Mucosa of stomach (tissue), 1 donor: ENCODE measurements around the gene MAGI3.

Experiments used
- H3K27me3 ChIP-seq: one replicate; pipeline ENCODE4 v1.7.0; 2013; ENCODE audit warnings: mild to moderate bottlenecking, low read length; ENCODE audit not compliant: control insufficient read depth, insufficient read depth
- H3K36me3 ChIP-seq: one replicate; pipeline ENCODE4 v1.7.0; 2013; ENCODE audit warnings: low read length; ENCODE audit not compliant: control insufficient read depth, insufficient read depth
- H3K4me1 ChIP-seq: one replicate; pipeline ENCODE4 v1.7.0; 2013; ENCODE audit warnings: mild to moderate bottlenecking, low read length; ENCODE audit not compliant: control insufficient read depth, insufficient read depth
- H3K4me3 ChIP-seq: one replicate; pipeline ENCODE4 v1.7.0; 2013; ENCODE audit warnings: low read length
- H3K9ac ChIP-seq: one replicate; pipeline ENCODE4 v1.7.0; 2013; ENCODE audit warnings: mild to moderate bottlenecking, low read length, moderate library complexity
- H3K9me3 ChIP-seq: one replicate; pipeline ENCODE4 v1.7.0; 2013; ENCODE audit warnings: mild to moderate bottlenecking, low read length, moderate library complexity; ENCODE audit not compliant: control insufficient read depth
- donor health status: Pancreatic carcinoma.

Gene MAGI3

GRCh38 chr1:113675302-113675701 is 285.0 kb downstream of the MAGI3 start:
- H3K4me3 ChIP-seq: no peak overlapping the region
- H3K4me1 ChIP-seq: no peaks in the 10 kb centered on the region
- H3K36me3 ChIP-seq: peaks cover 10% of the 10 kb centered on the region
- no peak overlapping the region for H3K9ac ChIP-seq
- H3K9me3 ChIP-seq: no peaks in the 10 kb centered on the region
- H3K27me3 ChIP-seq: no peaks in the 10 kb centered on the region

GRCh38 chr1:113676524-113676923 is 286.2 kb downstream of the MAGI3 start:
- H3K4me1 ChIP-seq: no peaks in the 10 kb centered on the region
- no peaks in the 10 kb centered on the region for H3K27me3 ChIP-seq
- peaks cover 10% of the 10 kb centered on the region for H3K36me3 ChIP-seq
- no peak overlapping the region for H3K9ac ChIP-seq
- H3K4me3 ChIP-seq: no peak overlapping the region
- H3K9me3 ChIP-seq: no peaks in the 10 kb centered on the region

GRCh38 chr1:113677250-113678158 is 287.2 kb downstream of the MAGI3 start:
- H3K9me3 ChIP-seq: no peaks in the 10 kb centered on the region
- no peak overlapping the region for H3K4me3 ChIP-seq
- no peaks in the 10 kb centered on the region for H3K4me1 ChIP-seq
- H3K9ac ChIP-seq: no peak overlapping the region
- no peaks in the 10 kb centered on the region for H3K27me3 ChIP-seq
- peaks cover 5% of the 10 kb centered on the region for H3K36me3 ChIP-seq

DNA sequence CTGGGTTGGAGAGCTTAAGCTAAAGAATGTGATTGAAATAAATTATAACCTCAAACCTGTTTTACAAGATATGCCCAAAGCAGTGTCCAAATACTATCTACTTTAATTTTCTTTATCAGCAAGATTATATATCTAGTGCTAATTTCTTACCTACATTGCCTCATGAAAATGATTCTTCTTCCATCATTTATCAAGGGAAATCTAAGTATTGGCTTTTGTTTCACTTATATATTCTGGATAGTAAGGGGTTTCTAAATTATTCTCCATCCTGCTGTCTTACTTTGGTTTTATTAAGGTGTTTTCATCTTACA is 287.8 kb downstream of the MAGI3 start:
- no peak overlapping the region for H3K4me3 ChIP-seq
- no peak overlapping the region for H3K9ac ChIP-seq
- H3K9me3 ChIP-seq: no peaks in the 10 kb centered on the region
- H3K27me3 ChIP-seq: no peaks in the 10 kb centered on the region
- peaks cover 5% of the 10 kb centered on the region for H3K36me3 ChIP-seq
- no peaks in the 10 kb centered on the region for H3K4me1 ChIP-seq

GRCh38 chr1:113681596-113682337 is 291.5 kb downstream of the MAGI3 start:
- Histone ChIP-seq H3K27me3 (no peaks in the 10 kb centered on the region), H3K9me3 (no peaks in the 10 kb centered on the region), H3K4me1 (peaks cover 6% of the 10 kb centered on the region), H3K9ac (no peak overlapping the region), H3K36me3 (peaks cover 3% of the 10 kb centered on the region), H3K4me3 (no peak overlapping the region)

DNA sequence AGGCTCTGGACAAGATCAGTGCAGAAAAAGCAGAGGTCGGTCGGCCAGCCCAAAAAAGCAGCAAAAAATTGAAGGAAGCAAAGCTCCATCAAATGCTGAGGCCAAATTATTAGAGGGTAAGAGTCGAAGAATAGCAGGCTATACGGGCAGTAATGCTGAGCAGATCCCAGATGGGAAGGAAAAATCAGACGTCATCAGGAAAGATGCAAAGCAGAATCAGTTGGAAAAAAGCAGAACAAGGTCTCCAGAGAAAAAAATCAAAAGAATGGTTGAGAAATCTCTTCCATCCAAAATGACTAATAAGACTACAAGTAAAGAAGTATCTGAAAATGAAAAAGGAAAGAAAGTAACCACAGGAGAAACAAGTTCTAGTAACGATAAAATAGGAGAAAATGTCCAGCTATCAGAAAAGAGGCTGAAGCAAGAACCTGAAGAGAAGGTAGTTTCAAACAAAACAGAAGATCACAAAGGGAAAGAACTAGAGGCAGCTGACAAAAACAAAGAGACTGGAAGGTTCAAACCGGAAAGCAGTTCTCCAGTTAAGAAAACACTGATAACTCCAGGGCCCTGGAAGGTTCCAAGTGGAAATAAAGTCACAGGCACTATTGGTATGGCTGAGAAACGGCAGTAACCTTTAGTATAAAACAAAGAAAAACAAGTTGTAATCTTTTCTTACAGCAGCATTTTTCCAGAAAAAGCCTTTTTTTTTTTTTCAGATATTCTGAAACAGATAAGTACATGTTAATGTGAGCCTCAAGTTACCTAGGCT is 293.3 kb downstream of the MAGI3 start:
- peaks cover 6% of the 10 kb centered on the region for H3K4me1 ChIP-seq
- no peaks in the 10 kb centered on the region for H3K9me3 ChIP-seq
- no peak overlapping the region for H3K9ac ChIP-seq
- H3K36me3 ChIP-seq: peaks cover 3% of the 10 kb centered on the region
- H3K4me3 ChIP-seq: no peak overlapping the region
- no peaks in the 10 kb centered on the region for H3K27me3 ChIP-seq

DNA sequence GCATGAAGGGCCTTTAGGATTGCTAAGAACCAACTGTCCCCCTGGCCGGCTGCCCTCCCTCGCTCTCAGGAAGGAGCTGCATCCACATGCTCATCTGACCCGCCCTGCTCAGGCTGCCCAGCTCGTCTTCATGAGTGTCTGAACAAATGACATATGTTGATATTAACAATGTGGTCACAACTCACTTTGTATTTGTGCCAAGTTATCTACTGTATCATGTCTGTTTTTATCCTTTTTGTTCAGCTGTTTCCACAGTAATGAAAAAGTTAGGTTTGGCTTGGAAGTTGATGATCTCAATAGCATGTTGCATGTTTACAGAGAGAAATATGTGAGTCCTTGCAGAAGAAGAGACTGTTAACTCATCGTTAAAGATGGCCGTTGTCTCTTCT is 293.8 kb downstream of the MAGI3 start:
- peaks cover 6% of the 10 kb centered on the region for H3K4me1 ChIP-seq
- H3K9ac ChIP-seq: no peak overlapping the region
- peaks cover 3% of the 10 kb centered on the region for H3K36me3 ChIP-seq
- no peaks in the 10 kb centered on the region for H3K9me3 ChIP-seq
- H3K4me3 ChIP-seq: no peak overlapping the region
- no peaks in the 10 kb centered on the region for H3K27me3 ChIP-seq

DNA sequence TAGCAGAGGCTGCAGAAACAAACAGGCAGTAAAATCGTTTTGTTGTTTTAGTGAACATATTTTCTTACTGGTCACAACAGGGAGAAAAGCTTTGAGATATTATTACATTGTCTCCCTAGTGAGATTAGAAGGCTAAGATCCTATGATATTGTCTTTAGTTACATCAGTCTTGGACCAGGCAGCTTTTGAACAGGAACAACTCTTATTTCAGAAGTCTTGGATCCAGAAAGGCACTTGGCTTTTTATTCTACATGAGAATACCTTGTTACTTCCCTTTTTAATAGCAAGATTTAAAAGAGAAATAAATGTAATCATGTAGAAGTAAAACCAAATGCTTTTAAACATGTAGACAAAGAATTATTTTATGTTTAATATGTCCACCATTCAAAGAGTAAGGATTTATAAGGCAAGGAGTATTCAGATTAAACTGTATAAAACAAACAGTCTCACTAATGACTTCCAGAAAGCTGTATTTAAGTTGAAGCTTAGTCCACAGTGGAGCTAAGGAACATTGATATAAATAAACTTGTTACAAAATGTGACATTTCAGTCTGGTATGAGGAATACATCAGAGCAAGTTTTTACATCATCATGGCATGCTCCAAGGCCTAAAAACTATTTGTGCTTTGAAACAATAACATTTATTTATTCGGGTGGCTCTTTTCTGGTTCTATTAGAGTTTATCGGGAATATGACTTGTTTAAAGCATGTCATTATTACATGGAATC is 296.7 kb downstream of the MAGI3 start:
- no peaks in the 10 kb centered on the region for H3K9me3 ChIP-seq
- no peaks in the 10 kb centered on the region for H3K27me3 ChIP-seq
- H3K4me3 ChIP-seq: no peak overlapping the region
- peaks cover 6% of the 10 kb centered on the region for H3K4me1 ChIP-seq
- H3K36me3 ChIP-seq: peaks cover 3% of the 10 kb centered on the region
- H3K9ac ChIP-seq: no peak overlapping the region

DNA sequence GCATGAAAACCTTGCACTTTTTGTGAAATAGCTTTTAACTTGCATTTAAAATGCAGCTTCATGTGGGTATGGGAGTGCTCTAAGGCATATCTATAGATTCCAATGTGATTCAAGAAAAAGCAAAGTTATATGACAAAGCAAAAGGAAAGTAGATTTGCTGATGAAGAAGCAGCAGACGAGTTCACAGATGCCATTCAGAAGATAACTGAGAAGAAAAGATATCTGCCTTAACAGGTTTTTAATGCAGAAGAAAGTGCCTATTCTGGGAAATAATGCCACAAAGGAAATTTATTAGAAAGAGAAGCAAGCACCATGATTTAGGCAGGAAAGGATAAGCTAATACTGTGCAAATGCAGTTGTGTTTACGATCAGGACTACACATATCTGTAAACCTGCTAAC is 300.9 kb downstream of the MAGI3 start:
- H3K9me3 ChIP-seq: no peaks in the 10 kb centered on the region
- H3K9ac ChIP-seq: no peak overlapping the region
- no peaks in the 10 kb centered on the region for H3K4me1 ChIP-seq
- H3K4me3 ChIP-seq: no peak overlapping the region
- no peaks in the 10 kb centered on the region for H3K27me3 ChIP-seq
- no peaks in the 10 kb centered on the region for H3K36me3 ChIP-seq

DNA sequence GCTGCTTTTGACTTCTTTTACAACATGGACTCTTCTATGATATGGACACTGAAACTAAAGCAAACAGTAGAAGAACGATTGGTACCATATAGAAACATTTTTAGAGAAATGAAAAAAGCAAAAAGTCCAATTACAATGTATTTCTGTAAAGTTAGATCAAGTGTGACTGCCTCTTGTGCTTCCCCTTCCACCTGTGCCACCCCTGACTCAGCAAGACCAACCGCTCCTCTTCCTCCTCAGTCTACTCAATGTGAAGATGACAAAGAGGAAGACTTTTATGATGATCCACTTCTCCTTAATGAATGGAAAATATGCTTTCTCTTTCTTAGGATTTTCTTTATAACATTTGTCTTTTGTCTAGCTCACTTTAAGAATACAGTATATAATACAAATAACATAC is 302.0 kb downstream of the MAGI3 start:
- Histone ChIP-seq H3K9me3 (no peaks in the 10 kb centered on the region), H3K36me3 (no peaks in the 10 kb centered on the region), H3K27me3 (no peaks in the 10 kb centered on the region), H3K4me3 (no peak overlapping the region), H3K9ac (no peak overlapping the region), H3K4me1 (no peaks in the 10 kb centered on the region)

- Histone ChIP-seq H3K9me3 (no peaks in the 10 kb centered on the region), H3K36me3 (no peaks in the 10 kb centered on the region), H3K9ac (no peak overlapping the region), H3K4me1 (no peaks in the 10 kb centered on the region), H3K4me3 (no peak overlapping the region), H3K27me3 (no peaks in the 10 kb centered on the region)
Measured at GRCh38 chr1:113692824-113693431, 302.6 kb downstream of the MAGI3 start.
